ENCODE results near the gene AOAH.

DNA sequence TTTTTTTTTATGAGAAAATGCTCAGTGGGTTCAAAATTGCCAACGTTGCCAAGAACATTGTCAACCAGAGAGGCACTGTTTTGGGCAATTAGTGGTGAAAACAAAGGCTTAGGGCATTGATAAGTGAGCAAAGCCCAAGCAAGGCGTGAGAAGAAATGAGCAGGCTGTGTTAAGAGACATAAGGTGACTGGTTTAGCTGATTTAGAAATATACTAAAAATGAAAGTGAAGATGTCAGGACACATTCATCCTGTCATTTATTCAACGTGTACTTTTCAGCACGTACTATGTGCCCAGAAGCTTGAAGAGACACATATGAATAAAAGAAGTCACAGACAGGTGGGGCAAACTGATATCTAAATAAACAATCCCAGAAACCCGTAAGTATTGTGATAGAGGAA is 31.8 kb downstream of the AOAH start:
- TF ChIP-seq, protein P1, sequence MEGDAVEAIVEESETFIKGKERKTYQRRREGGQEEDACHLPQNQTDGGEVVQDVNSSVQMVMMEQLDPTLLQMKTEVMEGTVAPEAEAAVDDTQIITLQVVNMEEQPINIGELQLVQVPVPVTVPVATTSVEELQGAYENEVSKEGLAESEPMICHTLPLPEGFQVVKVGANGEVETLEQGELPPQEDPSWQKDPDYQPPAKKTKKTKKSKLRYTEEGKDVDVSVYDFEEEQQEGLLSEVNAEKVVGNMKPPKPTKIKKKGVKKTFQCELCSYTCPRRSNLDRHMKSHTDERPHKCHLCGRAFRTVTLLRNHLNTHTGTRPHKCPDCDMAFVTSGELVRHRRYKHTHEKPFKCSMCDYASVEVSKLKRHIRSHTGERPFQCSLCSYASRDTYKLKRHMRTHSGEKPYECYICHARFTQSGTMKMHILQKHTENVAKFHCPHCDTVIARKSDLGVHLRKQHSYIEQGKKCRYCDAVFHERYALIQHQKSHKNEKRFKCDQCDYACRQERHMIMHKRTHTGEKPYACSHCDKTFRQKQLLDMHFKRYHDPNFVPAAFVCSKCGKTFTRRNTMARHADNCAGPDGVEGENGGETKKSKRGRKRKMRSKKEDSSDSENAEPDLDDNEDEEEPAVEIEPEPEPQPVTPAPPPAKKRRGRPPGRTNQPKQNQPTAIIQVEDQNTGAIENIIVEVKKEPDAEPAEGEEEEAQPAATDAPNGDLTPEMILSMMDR (IDR thresholded peaks at IDR 0.05), result no peak
- no peak for TF ChIP-seq POLR2A (IDR thresholded peaks at IDR 0.05)

Data from esophagus squamous epithelium (tissue), 4 donors.